ENCODE measurements around the gene PEX5L. TPM values are rescaled to one million over a fixed set of nuclear protein-coding genes. Genes with fewer than 3 reads are reported as not detected.

PEX5L gene
- polyA plus RNA-seq, 2 donors = not detected

- Histone ChIP-seq H3K36me3 (ENCODE audit: control insufficient read depth in 2 of 2, insufficient read depth in 2 of 2, low read length in 1 of 2) (no peaks in the 10 kb centered on the region), H3K4me1 (ENCODE audit: control insufficient read depth in 2 of 2, insufficient read depth in 2 of 2, low read length in 1 of 2) (no peaks in the 10 kb centered on the region), H3K4me3 (ENCODE audit: low read depth in 1 of 2, low read length in 2 of 2) (no peak overlapping the region), H3K9me3 (ENCODE audit: control insufficient read depth in 2 of 2, insufficient read depth in 1 of 2, low read depth in 1 of 2, low read length in 1 of 2) (peaks cover 0 to 4% of the 10 kb centered on the region in 2 donors), H3K27me3 (ENCODE audit: control insufficient read depth in 1 of 2, insufficient read depth in 2 of 2, low read length in 2 of 2) (no peaks in the 10 kb centered on the region), H3K27ac (ENCODE audit: low read depth in 2 of 2, low read length in 1 of 2) (no peak overlapping the region)
- 78 to 80% methylated on average over 4 of the region's 4 CpGs for WGBS, 2 donors
Measured at GRCh38 chr3:179991104-179991503, 45.6 kb downstream of the PEX5L start.

GRCh38 chr3:179981646-179982045 lies 55.1 kb downstream of the PEX5L start:
- H3K27me3 ChIP-seq (ENCODE audit: control insufficient read depth in 1 of 2, insufficient read depth in 2 of 2, low read length in 2 of 2) = no peaks in the 10 kb centered on the region
- no peaks in the 10 kb centered on the region for H3K4me1 ChIP-seq (ENCODE audit: control insufficient read depth in 2 of 2, insufficient read depth in 2 of 2, low read length in 1 of 2)
- H3K27ac ChIP-seq (ENCODE audit: low read depth in 2 of 2, low read length in 1 of 2) = no peak overlapping the region
- no peak overlapping the region for H3K4me3 ChIP-seq (ENCODE audit: low read depth in 1 of 2, low read length in 2 of 2)
- H3K9me3 ChIP-seq (ENCODE audit: control insufficient read depth in 2 of 2, insufficient read depth in 1 of 2, low read depth in 1 of 2, low read length in 1 of 2) = no peaks in the 10 kb centered on the region
- H3K36me3 ChIP-seq (ENCODE audit: control insufficient read depth in 2 of 2, insufficient read depth in 2 of 2, low read length in 1 of 2) = no peaks in the 10 kb centered on the region

- Histone ChIP-seq H3K27me3 (ENCODE audit: control insufficient read depth in 1 of 2, insufficient read depth in 2 of 2, low read length in 2 of 2) (no peaks in the 10 kb centered on the region), H3K9me3 (ENCODE audit: control insufficient read depth in 2 of 2, insufficient read depth in 1 of 2, low read depth in 1 of 2, low read length in 1 of 2) (no peaks in the 10 kb centered on the region), H3K27ac (ENCODE audit: low read depth in 2 of 2, low read length in 1 of 2) (no peak overlapping the region), H3K4me1 (ENCODE audit: control insufficient read depth in 2 of 2, insufficient read depth in 2 of 2, low read length in 1 of 2) (no peaks in the 10 kb centered on the region), H3K36me3 (ENCODE audit: control insufficient read depth in 2 of 2, insufficient read depth in 2 of 2, low read length in 1 of 2) (no peaks in the 10 kb centered on the region), H3K4me3 (ENCODE audit: low read depth in 1 of 2, low read length in 2 of 2) (no peak overlapping the region)
- WGBS, 2 donors = 69 to 73% methylated on average over 3 of the region's 3 CpGs
Measured at GRCh38 chr3:179977356-179977755, 59.4 kb downstream of the PEX5L start.

- Histone ChIP-seq H3K27ac (ENCODE audit: low read depth in 2 of 2, low read length in 1 of 2) (no peak overlapping the region), H3K9me3 (ENCODE audit: control insufficient read depth in 2 of 2, insufficient read depth in 1 of 2, low read depth in 1 of 2, low read length in 1 of 2) (no peaks in the 10 kb centered on the region), H3K4me1 (ENCODE audit: control insufficient read depth in 2 of 2, insufficient read depth in 2 of 2, low read length in 1 of 2) (no peaks in the 10 kb centered on the region), H3K36me3 (ENCODE audit: control insufficient read depth in 2 of 2, insufficient read depth in 2 of 2, low read length in 1 of 2) (no peaks in the 10 kb centered on the region), H3K4me3 (ENCODE audit: low read depth in 1 of 2, low read length in 2 of 2) (no peak overlapping the region), H3K27me3 (ENCODE audit: control insufficient read depth in 1 of 2, insufficient read depth in 2 of 2, low read length in 2 of 2) (no peaks in the 10 kb centered on the region)
- 32 to 39% methylated on average over 4 of the region's 4 CpGs for WGBS, 2 donors
Measured at GRCh38 chr3:179973931-179974361, 62.8 kb downstream of the PEX5L start.

GRCh38 chr3:179972881-179973423 lies 63.8 kb downstream of the PEX5L start:
- Histone ChIP-seq H3K27me3 (ENCODE audit: control insufficient read depth in 1 of 2, insufficient read depth in 2 of 2, low read length in 2 of 2) (no peaks in the 10 kb centered on the region), H3K36me3 (ENCODE audit: control insufficient read depth in 2 of 2, insufficient read depth in 2 of 2, low read length in 1 of 2) (no peaks in the 10 kb centered on the region), H3K9me3 (ENCODE audit: control insufficient read depth in 2 of 2, insufficient read depth in 1 of 2, low read depth in 1 of 2, low read length in 1 of 2) (no peaks in the 10 kb centered on the region), H3K4me3 (ENCODE audit: low read depth in 1 of 2, low read length in 2 of 2) (no peak overlapping the region), H3K4me1 (ENCODE audit: control insufficient read depth in 2 of 2, insufficient read depth in 2 of 2, low read length in 1 of 2) (no peaks in the 10 kb centered on the region), H3K27ac (ENCODE audit: low read depth in 2 of 2, low read length in 1 of 2) (no peak overlapping the region)
- WGBS, 2 donors = 70 to 77% methylated on average over 2 of the region's 2 CpGs

- Histone ChIP-seq H3K9me3 (ENCODE audit: control insufficient read depth in 2 of 2, insufficient read depth in 1 of 2, low read depth in 1 of 2, low read length in 1 of 2) (no peaks in the 10 kb centered on the region), H3K27me3 (ENCODE audit: control insufficient read depth in 1 of 2, insufficient read depth in 2 of 2, low read length in 2 of 2) (no peaks in the 10 kb centered on the region), H3K36me3 (ENCODE audit: control insufficient read depth in 2 of 2, insufficient read depth in 2 of 2, low read length in 1 of 2) (no peaks in the 10 kb centered on the region), H3K27ac (ENCODE audit: low read depth in 2 of 2, low read length in 1 of 2) (no peak overlapping the region), H3K4me1 (ENCODE audit: control insufficient read depth in 2 of 2, insufficient read depth in 2 of 2, low read length in 1 of 2) (no peaks in the 10 kb centered on the region), H3K4me3 (ENCODE audit: low read depth in 1 of 2, low read length in 2 of 2) (no peak overlapping the region)
- 46 to 59% methylated on average over 3 of the region's 3 CpGs for WGBS, 2 donors
Measured at GRCh38 chr3:179971280-179971679, 65.5 kb downstream of the PEX5L start.

- no peak overlapping the region for H3K4me3 ChIP-seq (ENCODE audit: low read depth in 1 of 2, low read length in 2 of 2)
- no peaks in the 10 kb centered on the region for H3K4me1 ChIP-seq (ENCODE audit: control insufficient read depth in 2 of 2, insufficient read depth in 2 of 2, low read length in 1 of 2)
- H3K36me3 ChIP-seq (ENCODE audit: control insufficient read depth in 2 of 2, insufficient read depth in 2 of 2, low read length in 1 of 2) = no peaks in the 10 kb centered on the region
- H3K27me3 ChIP-seq (ENCODE audit: control insufficient read depth in 1 of 2, insufficient read depth in 2 of 2, low read length in 2 of 2) = no peaks in the 10 kb centered on the region
- no peak overlapping the region for H3K27ac ChIP-seq (ENCODE audit: low read depth in 2 of 2, low read length in 1 of 2)
- WGBS, 2 donors = 83 to 86% methylated on average over 2 of the region's 2 CpGs
- peaks cover 0 to 2% of the 10 kb centered on the region in 2 donors for H3K9me3 ChIP-seq (ENCODE audit: control insufficient read depth in 2 of 2, insufficient read depth in 1 of 2, low read depth in 1 of 2, low read length in 1 of 2)
Measured at GRCh38 chr3:179970746-179971145, 66.0 kb downstream of the PEX5L start.

- Histone ChIP-seq H3K4me1 (ENCODE audit: control insufficient read depth in 2 of 2, insufficient read depth in 2 of 2, low read length in 1 of 2) (no peaks in the 10 kb centered on the region), H3K9me3 (ENCODE audit: control insufficient read depth in 2 of 2, insufficient read depth in 1 of 2, low read depth in 1 of 2, low read length in 1 of 2) (peaks cover 0 to 2% of the 10 kb centered on the region in 2 donors), H3K27me3 (ENCODE audit: control insufficient read depth in 1 of 2, insufficient read depth in 2 of 2, low read length in 2 of 2) (no peaks in the 10 kb centered on the region), H3K4me3 (ENCODE audit: low read depth in 1 of 2, low read length in 2 of 2) (no peak overlapping the region), H3K36me3 (ENCODE audit: control insufficient read depth in 2 of 2, insufficient read depth in 2 of 2, low read length in 1 of 2) (no peaks in the 10 kb centered on the region), H3K27ac (ENCODE audit: low read depth in 2 of 2, low read length in 1 of 2) (no peak overlapping the region)
- WGBS, 2 donors = 28 to 49% methylated on average over 2 of the region's 2 CpGs
Measured at GRCh38 chr3:179969525-179969924, 67.2 kb downstream of the PEX5L start.

GRCh38 chr3:179967622-179968021 lies 69.1 kb downstream of the PEX5L start:
- Histone ChIP-seq H3K4me3 (ENCODE audit: low read depth in 1 of 2, low read length in 2 of 2) (no peak overlapping the region), H3K4me1 (ENCODE audit: control insufficient read depth in 2 of 2, insufficient read depth in 2 of 2, low read length in 1 of 2) (no peaks in the 10 kb centered on the region), H3K36me3 (ENCODE audit: control insufficient read depth in 2 of 2, insufficient read depth in 2 of 2, low read length in 1 of 2) (no peaks in the 10 kb centered on the region), H3K27ac (ENCODE audit: low read depth in 2 of 2, low read length in 1 of 2) (no peak overlapping the region), H3K9me3 (ENCODE audit: control insufficient read depth in 2 of 2, insufficient read depth in 1 of 2, low read depth in 1 of 2, low read length in 1 of 2) (peaks cover 0 to 2% of the 10 kb centered on the region in 2 donors), H3K27me3 (ENCODE audit: control insufficient read depth in 1 of 2, insufficient read depth in 2 of 2, low read length in 2 of 2) (no peaks in the 10 kb centered on the region)
- WGBS, 2 donors = 51 to 75% methylated on average over 4 of the region's 4 CpGs

- no peak overlapping the region for H3K4me3 ChIP-seq (ENCODE audit: low read depth in 1 of 2, low read length in 2 of 2)
- peaks cover 0 to 2% of the 10 kb centered on the region in 2 donors for H3K27me3 ChIP-seq (ENCODE audit: control insufficient read depth in 1 of 2, insufficient read depth in 2 of 2, low read length in 2 of 2)
- H3K9me3 ChIP-seq (ENCODE audit: control insufficient read depth in 2 of 2, insufficient read depth in 1 of 2, low read depth in 1 of 2, low read length in 1 of 2) = peaks cover 0 to 2% of the 10 kb centered on the region in 2 donors
- H3K36me3 ChIP-seq (ENCODE audit: control insufficient read depth in 2 of 2, insufficient read depth in 2 of 2, low read length in 1 of 2) = no peaks in the 10 kb centered on the region
- 18 to 73% methylated on average over 3 of the region's 3 CpGs for WGBS, 2 donors
- no peak overlapping the region for H3K27ac ChIP-seq (ENCODE audit: low read depth in 2 of 2, low read length in 1 of 2)
- no peaks in the 10 kb centered on the region for H3K4me1 ChIP-seq (ENCODE audit: control insufficient read depth in 2 of 2, insufficient read depth in 2 of 2, low read length in 1 of 2)
Measured at GRCh38 chr3:179964890-179965289, 71.8 kb downstream of the PEX5L start.

All from esophagus (tissue), 2 donors.